IPS-18a (cell line): ENCODE data around the gene TRIM59.

ENCODE experiments used
- H3K27ac ChIP-seq: one replicate; pipeline ENCODE4 v1.5.1; 2013; ENCODE audit warnings: low read length
- H3K27me3 ChIP-seq: one replicate; pipeline ENCODE4 v1.6.1; 2013; ENCODE audit warnings: mild to moderate bottlenecking, low read length; ENCODE audit not compliant: control insufficient read depth, insufficient read depth
- H3K36me3 ChIP-seq: one replicate; pipeline ENCODE4 v1.6.1; 2013; ENCODE audit warnings: low read depth, low read length; ENCODE audit not compliant: control insufficient read depth
- H3K4me1 ChIP-seq: one replicate; pipeline ENCODE4 v1.6.1; 2013; ENCODE audit warnings: low read depth, low read length; ENCODE audit not compliant: control insufficient read depth
- H3K4me3 ChIP-seq: one replicate; pipeline ENCODE4 v1.5.1; 2013; ENCODE audit warnings: low read length
- H3K9ac ChIP-seq: one replicate; pipeline ENCODE4 v1.6.1; 2013; ENCODE audit warnings: mild to moderate bottlenecking, low read length, moderate library complexity
- H3K9me3 ChIP-seq: one replicate; pipeline ENCODE4 v1.6.1; 2013; ENCODE audit warnings: low read depth, low read length; ENCODE audit not compliant: control insufficient read depth

Gene TRIM59

GRCh38 chr3:160401291-160402095, 48.1 kb downstream of the TRIM59 start:
- no peaks in the 10 kb centered on the region for H3K9me3 ChIP-seq
- peaks cover 13% of the 10 kb centered on the region for H3K4me1 ChIP-seq
- H3K9ac ChIP-seq, result peak overlapping the region; percentile 98
- H3K36me3 ChIP-seq, result peaks cover 32% of the 10 kb centered on the region
- no peak overlapping the region for H3K27ac ChIP-seq
- H3K4me3 ChIP-seq, result peak overlapping the region; percentile 83
- no peaks in the 10 kb centered on the region for H3K27me3 ChIP-seq

- Histone ChIP-seq H3K27me3 (no peaks in the 10 kb centered on the region), H3K4me3 (peak overlapping the region; percentile 83), H3K9me3 (no peaks in the 10 kb centered on the region), H3K9ac (peak overlapping the region; percentile 98), H3K27ac (no peak overlapping the region), H3K4me1 (peaks cover 13% of the 10 kb centered on the region), H3K36me3 (peaks cover 25% of the 10 kb centered on the region)
Observed at GRCh38 chr3:160400702-160401150, 48.9 kb downstream of the TRIM59 start.

GRCh38 chr3:160400030-160400701, 49.4 kb downstream of the TRIM59 start:
- peaks cover 19% of the 10 kb centered on the region for H3K36me3 ChIP-seq
- no peaks in the 10 kb centered on the region for H3K9me3 ChIP-seq
- peaks cover 13% of the 10 kb centered on the region for H3K4me1 ChIP-seq
- no peaks in the 10 kb centered on the region for H3K27me3 ChIP-seq
- peak overlapping the region; percentile 83 for H3K4me3 ChIP-seq
- H3K27ac ChIP-seq, result peak overlapping the region; percentile 88
- H3K9ac ChIP-seq, result peak overlapping the region; percentile 98

GRCh38 chr3:160399125-160400029, 50.2 kb downstream of the TRIM59 start, which contains the start of the genes IFT80 and SMC4:
IFT80 (minus strand) TSS chr3:160399225; CDS start chr3:160384600, 14,625 bp downstream.
SMC4 (plus strand) TSS chr3:160399650; CDS start chr3:160400827, 1,177 bp downstream.
- H3K36me3 ChIP-seq, result peaks cover 11% of the 10 kb centered on the region
- H3K9me3 ChIP-seq, result no peaks in the 10 kb centered on the region
- H3K4me3 ChIP-seq, result peak within 1 kb of the TSS; percentile 83
- peak within 1 kb of the TSS; percentile 88 for H3K27ac ChIP-seq
- peak within 1 kb of the TSS; percentile 98 for H3K9ac ChIP-seq
- peaks cover 13% of the 10 kb centered on the region for H3K4me1 ChIP-seq
- H3K27me3 ChIP-seq, result no peaks in the 10 kb centered on the region

GRCh38 chr3:160398820-160399124, 50.8 kb downstream of the TRIM59 start:
- Histone ChIP-seq H3K27ac (peak overlapping the region; percentile 54), H3K9ac (peak overlapping the region; percentile 98), H3K4me1 (peaks cover 13% of the 10 kb centered on the region)

GRCh38 chr3:160395297-160395696, 54.3 kb downstream of the TRIM59 start:
- Histone ChIP-seq H3K27me3 (no peaks in the 10 kb centered on the region), H3K9ac (no peak overlapping the region), H3K27ac (no peak overlapping the region), H3K9me3 (no peaks in the 10 kb centered on the region), H3K36me3 (no peaks in the 10 kb centered on the region), H3K4me1 (no peaks in the 10 kb centered on the region), H3K4me3 (no peak overlapping the region)

More at GRCh38 chr3:160398820-160399124, 50.8 kb downstream of the TRIM59 start:
- Histone ChIP-seq H3K4me3 (peak overlapping the region; percentile 83), H3K9me3 (no peaks in the 10 kb centered on the region), H3K36me3 (peaks cover 5% of the 10 kb centered on the region), H3K27me3 (no peaks in the 10 kb centered on the region)

GRCh38 chr3:160394009-160394392, 55.6 kb downstream of the TRIM59 start:
- no peaks in the 10 kb centered on the region for H3K4me1 ChIP-seq
- no peak overlapping the region for H3K27ac ChIP-seq
- no peak overlapping the region for H3K4me3 ChIP-seq
- H3K9me3 ChIP-seq, result no peaks in the 10 kb centered on the region
- no peak overlapping the region for H3K9ac ChIP-seq
- no peaks in the 10 kb centered on the region for H3K27me3 ChIP-seq
- H3K36me3 ChIP-seq, result no peaks in the 10 kb centered on the region

GRCh38 chr3:160393346-160394008, 56.1 kb downstream of the TRIM59 start:
- H3K4me1 ChIP-seq, result no peaks in the 10 kb centered on the region
- no peaks in the 10 kb centered on the region for H3K27me3 ChIP-seq
- H3K9ac ChIP-seq, result no peak overlapping the region
- no peak overlapping the region for H3K27ac ChIP-seq
- no peaks in the 10 kb centered on the region for H3K9me3 ChIP-seq
- H3K4me3 ChIP-seq, result no peak overlapping the region
- no peaks in the 10 kb centered on the region for H3K36me3 ChIP-seq

GRCh38 chr3:160392798-160393197, 56.8 kb downstream of the TRIM59 start:
- Histone ChIP-seq H3K4me1 (no peaks in the 10 kb centered on the region), H3K4me3 (no peak overlapping the region), H3K9me3 (no peaks in the 10 kb centered on the region), H3K9ac (no peak overlapping the region), H3K27ac (no peak overlapping the region), H3K36me3 (no peaks in the 10 kb centered on the region), H3K27me3 (no peaks in the 10 kb centered on the region)

- Histone ChIP-seq H3K9ac (no peak overlapping the region), H3K4me3 (no peak overlapping the region), H3K4me1 (no peaks in the 10 kb centered on the region), H3K9me3 (no peaks in the 10 kb centered on the region), H3K27ac (no peak overlapping the region), H3K36me3 (no peaks in the 10 kb centered on the region), H3K27me3 (no peaks in the 10 kb centered on the region)
Observed at GRCh38 chr3:160390565-160391138, 58.9 kb downstream of the TRIM59 start.
